Fibroblast of villous mesenchyme (primary cell): ENCODE results near the gene CGNL1. TPM values are rescaled to one million over a fixed set of nuclear protein-coding genes. Genes with fewer than 3 reads are reported as not detected.

ENCODE experiments used
- DNase-seq: peaks from one replicate; pipeline ENCODE4 v3.0.0-alpha.2; 2010; ENCODE audit warnings: low read depth
- H3K4me3 ChIP-seq: 2 replicates; pipeline ENCODE4 v1.5.1; 2011; ENCODE audit warnings: low read depth, mild to moderate bottlenecking, low read length
- CTCF ChIP-seq: IDR thresholded peaks from 2 replicates; pipeline ENCODE4 v1.5.1; 2012; ENCODE audit warnings: low read depth, mild to moderate bottlenecking, low read length; ENCODE audit not compliant: insufficient read depth
- total RNA-seq: library from RNA; depleted of rRNA; stranded (reverse); fragments of >200 nt; gene quantifications from 2 replicates; pipeline ENCODE4 v1.2.3, GENCODE V29; 2012

Gene CGNL1
- total RNA-seq, 1 donor = 0.43 TPM

GRCh38 chr15:57436166-57436565, 59.9 kb downstream of the CGNL1 start:
- no peak for TF ChIP-seq CTCF
- no peak overlapping the region for H3K4me3 ChIP-seq
- peak; percentile 51 for DNase-seq

GRCh38 chr15:57436961-57437360, 60.7 kb downstream of the CGNL1 start:
- no peak overlapping the region for H3K4me3 ChIP-seq
- no peak for TF ChIP-seq CTCF
- no peak for DNase-seq

- TF ChIP-seq CTCF = no peak
- H3K4me3 ChIP-seq = no peak overlapping the region
- no peak for DNase-seq
These were observed 61.3 kb downstream of the CGNL1 start for GRCh38 chr15:57437564-57437963.

- no peak for DNase-seq
- no peak for TF ChIP-seq CTCF
- H3K4me3 ChIP-seq = no peak overlapping the region
These were observed 61.9 kb downstream of the CGNL1 start for GRCh38 chr15:57438166-57438565.

GRCh38 chr15:57439128-57440027, 63.1 kb downstream of the CGNL1 start:
- no peak overlapping the region for H3K4me3 ChIP-seq
- DNase-seq = no peak
- no peak for TF ChIP-seq CTCF

GRCh38 chr15:57440167-57440566, 63.9 kb downstream of the CGNL1 start:
- H3K4me3 ChIP-seq = no peak overlapping the region
- peak; percentile 5 for DNase-seq
- no peak for TF ChIP-seq CTCF

- no peak overlapping the region for H3K4me3 ChIP-seq
- peak; percentile 92 for DNase-seq
- no peak for TF ChIP-seq CTCF
These were observed 64.5 kb downstream of the CGNL1 start for GRCh38 chr15:57440799-57441198.
